G401 (cell line): ENCODE data around the gene FBXW9. TPM values are rescaled to one million over a fixed set of nuclear protein-coding genes. Genes with fewer than 3 reads are reported as not detected.
A peak's percentile ranks its signal among the peaks of the same experiment; 100 is the strongest.
"Not testable (repeated sequence)": the region's sequence is repeated elsewhere in the genome, so short reads cannot be mapped to it uniquely, and the experiment has no call there.

Experiments used
- DNase-seq: peaks from one replicate; pipeline ENCODE4 v3.0.0-alpha.2; 2015; ENCODE audit warnings: low spot score
- in situ Hi-C: cut with HindIII; loops from 2 replicates; pipeline ENCODE4 v1.10.0; 2016; ENCODE audit warnings: low sequenced_read_pairs, mixed read lengths
- total RNA-seq: library from RNA; depleted of rRNA; stranded (reverse); fragments of >200 nt; shearing (Covaris generic); gene quantifications from 2 replicates; pipeline ENCODE4 v1.2.3, GENCODE V29; 2014

FBXW9 gene
- total RNA-seq, 1 experiment from 2014 or later = 39.2 TPM

DNA sequence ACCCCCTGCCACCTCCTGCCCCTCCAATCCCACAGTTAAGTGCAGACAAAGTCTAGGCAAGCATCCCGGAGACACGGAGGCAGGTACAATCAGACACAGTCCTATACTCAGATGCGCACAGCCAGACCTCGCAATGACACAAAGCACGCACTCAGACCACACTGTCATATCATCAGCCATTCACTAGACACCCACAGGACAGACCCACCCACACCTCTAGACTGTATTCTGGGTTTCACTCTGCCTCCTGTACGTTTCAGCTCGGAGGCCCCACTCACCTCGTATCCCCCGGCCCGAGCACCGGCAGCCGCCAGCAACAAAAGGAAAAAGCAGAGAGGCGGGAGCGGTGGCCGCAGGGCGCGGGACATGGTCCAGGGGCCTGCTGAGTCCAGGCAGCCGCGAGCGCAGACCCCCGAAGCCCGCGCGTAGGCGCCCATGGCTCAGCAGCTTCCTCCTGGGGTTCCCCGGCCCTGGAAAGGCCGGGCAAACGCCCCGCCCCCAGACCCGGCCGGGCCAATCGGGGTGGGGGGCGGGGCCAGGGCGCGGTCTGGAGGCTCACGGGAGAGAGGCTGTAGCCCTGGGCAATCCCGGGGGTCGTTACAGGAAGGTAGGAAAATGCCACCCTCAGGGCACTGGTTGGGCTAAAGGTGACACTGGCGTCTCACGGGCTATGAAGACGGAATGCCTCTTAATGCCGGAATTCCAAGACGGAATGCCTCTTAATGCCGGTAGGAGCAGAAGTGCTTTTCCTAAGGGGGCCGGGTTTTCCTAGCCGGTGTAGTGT lies 30.0 kb downstream of the FBXW9 start, which contains the start of the genes MAN2B1 and WDR83:
Gene MAN2B1 (minus strand): TSS at position 478 of the 784 bp plus-strand sequence. CDS start 41 bp downstream, at position 437.
Gene WDR83 (plus strand): TSS at position 543 of the 784 bp plus-strand sequence. CDS start 2,984 bp downstream, outside the sequence.
- in situ Hi-C loops = no loop called here
- peak; percentile 79 for DNase-seq

DNA sequence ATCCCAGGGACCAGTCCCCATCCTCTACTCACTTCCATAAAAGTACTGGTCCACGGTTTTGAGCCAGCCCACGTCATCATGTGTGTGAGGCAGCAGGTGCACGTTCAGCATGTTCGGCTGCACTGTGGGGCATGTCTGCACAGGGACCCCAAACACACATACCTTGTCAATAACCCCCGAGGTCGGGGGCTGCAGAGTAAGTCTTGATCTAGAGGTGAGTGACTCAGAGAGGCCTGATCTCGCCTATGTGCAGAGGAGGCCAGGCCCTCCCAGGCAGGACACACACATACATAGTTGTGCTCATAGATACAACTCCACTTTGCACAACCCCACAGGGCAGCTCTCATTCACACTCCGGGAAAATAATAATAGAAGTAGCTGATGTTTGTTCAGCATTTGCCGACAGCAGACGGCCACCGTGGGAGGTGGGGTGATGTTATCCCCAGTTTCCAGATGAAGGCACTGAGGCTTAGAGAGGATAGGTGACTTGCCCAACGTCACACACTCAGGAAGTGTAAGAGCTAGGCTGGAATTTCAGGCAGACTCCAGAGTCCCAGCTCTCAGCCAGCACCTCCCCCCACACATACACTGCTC lies 30.7 kb downstream of the FBXW9 start:
- no peak for DNase-seq
- in situ Hi-C loops = no loop called here

DNA sequence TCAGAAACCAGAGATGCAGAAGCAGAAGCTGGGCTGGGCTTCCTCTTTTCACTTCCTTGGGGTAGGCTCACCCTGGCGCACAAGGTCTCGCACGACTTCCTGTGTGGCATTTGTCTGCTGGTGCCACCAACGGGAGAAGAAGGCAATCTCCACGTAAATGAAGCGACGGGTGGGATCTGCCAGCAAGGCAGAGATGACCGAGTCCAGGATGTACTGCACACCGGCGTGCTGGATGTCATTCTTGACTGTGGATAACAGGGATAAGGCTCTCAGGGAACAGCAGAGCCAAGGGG lies 31.2 kb downstream of the FBXW9 start:
- no peak for DNase-seq
- in situ Hi-C loops = no loop called here

DNA sequence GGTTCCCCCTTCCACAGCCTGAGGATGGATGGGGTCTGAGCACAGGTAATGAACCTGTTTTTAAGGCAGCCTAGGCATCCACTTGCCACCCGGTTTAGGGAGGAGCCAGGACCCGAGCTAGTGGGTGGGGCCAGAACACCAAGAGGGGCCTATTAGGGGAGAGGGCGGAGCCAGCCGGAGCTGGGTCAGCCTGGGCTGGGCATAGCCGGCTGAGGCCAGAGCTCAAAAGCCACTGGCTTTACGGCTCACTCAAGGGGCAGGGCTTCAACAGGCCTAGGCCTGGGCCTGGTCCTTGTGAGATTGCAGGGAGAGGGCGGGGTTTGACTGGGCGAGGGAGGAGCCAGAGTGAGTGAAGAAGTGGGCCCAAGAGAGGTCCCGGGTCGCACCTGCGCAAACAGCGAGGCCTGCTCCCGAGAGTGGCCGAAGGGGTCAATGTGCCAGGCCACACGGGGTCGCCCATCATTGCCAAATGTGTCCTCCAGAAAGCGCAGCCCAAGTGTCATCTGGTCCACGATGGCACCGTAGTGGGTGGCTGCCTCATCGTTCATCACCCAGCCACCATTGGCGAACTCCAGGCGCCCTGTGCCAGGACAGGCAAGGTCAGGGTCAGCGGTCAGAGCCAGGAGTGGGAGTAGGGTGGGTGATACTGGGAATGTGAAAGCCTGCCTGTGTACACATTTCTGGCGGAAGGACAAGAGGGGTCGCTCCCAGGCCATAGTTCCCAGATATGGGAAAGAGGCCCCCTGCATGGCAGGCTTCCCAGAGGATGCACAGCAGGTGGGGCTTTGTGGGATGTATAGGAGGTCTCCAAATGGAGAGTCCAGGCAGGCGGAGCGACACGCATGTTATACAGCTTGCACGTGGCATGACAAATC lies 31.8 kb downstream of the FBXW9 start:
- DNase-seq = no peak
- in situ Hi-C loops = no loop called here

DNA sequence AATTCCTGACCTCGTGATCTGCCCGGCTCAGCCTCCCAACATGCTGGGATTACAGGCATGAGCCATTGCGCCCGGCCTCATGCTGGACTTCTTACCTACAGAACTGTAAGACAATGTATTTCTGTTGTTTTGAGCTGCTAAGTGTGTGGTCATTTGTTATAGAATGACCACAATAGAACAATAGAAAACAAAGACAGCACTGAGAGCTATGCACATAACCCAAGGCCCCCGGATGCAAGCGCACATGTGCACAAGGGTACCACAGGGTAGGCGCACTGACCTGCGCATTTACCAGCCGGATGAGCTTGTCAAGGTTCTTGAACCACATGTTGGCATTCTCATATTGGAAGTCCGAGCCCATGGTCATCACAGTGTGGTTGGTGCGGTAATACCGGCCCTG lies 35.5 kb downstream of the FBXW9 start:
- in situ Hi-C loops = no loop called here
- DNase-seq = no peak

DNA sequence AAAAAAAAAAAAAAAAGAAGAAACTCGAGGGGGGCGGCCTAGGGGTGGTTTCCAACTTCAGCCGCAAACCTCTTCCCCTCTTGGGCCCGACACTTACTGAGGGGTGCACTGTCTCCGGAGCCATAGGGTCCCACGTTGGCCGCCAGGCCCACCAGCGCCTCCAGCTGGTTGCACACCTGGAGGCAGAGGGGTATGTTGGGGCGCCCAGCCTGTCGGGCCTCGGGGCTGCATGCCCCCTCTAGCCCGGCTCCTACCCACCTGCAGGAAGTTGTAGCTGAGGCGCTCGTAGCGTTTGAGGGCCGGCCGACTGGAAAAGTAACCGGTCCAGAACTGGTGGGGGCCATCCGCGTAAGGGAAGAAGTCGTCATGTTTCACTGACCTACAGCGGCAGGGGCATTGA lies 38.5 kb downstream of the FBXW9 start:
- no peak for DNase-seq
- in situ Hi-C loops = no loop called here

DNA sequence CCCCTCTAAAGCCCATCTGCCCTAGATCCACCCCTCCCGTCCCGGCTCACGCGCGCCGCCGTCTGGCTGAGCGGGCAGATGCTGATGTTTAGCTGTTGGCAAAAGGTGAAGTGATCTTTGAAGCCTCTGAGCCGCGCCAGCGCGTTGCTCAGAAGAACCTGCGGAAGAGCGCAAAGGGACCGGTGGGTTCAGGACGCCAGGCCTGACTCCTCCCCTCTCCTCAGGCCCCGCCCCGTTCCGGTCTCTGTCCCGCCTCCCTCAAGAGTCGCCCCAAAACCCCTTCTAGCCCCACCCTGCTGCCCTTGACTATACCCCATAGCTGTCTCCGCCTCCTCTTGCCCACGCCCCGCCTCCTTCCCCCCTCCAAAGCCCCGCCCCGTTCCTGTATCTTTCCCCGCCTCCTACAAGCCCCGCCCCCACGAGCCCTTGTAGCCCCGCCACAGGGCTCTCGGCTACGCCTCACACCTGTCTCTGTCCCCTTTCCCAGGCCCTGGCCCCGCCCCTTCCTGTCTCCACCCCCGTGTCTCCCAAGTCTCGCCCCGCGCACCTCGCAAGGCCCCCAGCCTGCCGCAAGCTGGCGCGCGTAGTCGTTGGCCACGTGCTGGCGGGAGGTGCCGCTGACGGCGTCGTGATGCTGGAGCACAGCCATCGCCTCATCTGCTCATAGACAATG lies 39.4 kb downstream of the FBXW9 start:
- in situ Hi-C loops = no loop called here
- no peak for DNase-seq

DNA sequence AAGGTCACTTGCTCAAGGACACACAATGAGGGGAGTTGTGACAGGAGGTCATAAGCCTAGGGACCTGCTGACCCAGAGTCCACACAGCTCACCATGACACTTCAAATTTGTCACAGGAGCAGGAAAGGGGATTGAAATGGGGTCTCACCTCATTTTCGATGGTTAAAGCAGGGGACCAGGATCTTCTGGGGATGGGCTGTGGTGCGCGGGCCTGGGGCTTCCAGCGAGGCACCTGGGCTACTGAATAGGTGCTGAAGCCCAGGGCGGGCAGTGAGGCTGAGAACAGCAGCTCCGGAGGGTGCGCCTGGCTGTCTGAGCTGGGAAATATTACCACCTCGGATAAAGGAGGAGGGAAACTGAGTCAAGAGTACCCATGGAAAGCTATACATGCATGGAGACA lies 40.9 kb downstream of the FBXW9 start:
- in situ Hi-C loops = no loop called here
- DNase-seq = no peak

DNA sequence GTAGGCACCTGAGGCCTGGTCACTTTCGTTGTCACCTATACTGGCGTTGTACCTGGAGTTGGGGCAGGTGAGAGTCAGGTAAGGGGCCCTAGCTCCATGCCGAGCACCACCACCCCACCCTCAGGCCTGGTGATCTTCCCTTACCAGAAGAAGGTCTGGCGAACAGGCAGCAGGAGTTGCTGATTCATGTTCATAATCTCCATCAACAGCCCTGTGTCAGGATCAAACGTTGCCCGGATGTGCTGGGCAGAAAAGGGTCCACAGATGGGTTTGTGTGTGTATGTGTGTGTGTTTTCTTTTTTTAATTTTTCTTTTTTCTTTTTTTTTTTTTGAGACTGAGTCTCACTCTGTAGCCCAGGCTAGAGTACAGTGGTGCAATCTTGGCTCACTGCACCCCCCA lies 44.2 kb downstream of the FBXW9 start:
- in situ Hi-C loops = no loop called here
- no peak for DNase-seq

DNA sequence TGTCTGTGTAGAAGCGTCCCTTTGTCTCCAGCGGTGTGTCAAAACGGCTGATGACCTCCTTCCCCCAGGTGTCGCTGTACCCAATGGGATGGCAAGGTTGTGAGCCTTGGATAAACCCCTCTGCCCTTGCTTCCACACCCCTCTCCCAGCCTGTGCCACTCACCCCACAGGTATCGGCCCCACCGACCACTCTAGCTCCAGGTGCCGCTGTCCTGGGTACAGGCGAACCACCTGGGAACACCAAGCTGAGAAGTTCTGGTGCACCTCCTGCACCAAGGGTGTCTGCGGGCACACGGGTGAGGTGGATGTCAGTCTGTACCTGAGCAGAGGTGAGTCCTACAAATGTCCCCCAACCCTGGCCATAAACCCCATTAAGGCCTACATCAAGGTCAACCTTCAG lies 46.5 kb downstream of the FBXW9 start:
- DNase-seq = no peak
- in situ Hi-C loops = no loop called here

DNA sequence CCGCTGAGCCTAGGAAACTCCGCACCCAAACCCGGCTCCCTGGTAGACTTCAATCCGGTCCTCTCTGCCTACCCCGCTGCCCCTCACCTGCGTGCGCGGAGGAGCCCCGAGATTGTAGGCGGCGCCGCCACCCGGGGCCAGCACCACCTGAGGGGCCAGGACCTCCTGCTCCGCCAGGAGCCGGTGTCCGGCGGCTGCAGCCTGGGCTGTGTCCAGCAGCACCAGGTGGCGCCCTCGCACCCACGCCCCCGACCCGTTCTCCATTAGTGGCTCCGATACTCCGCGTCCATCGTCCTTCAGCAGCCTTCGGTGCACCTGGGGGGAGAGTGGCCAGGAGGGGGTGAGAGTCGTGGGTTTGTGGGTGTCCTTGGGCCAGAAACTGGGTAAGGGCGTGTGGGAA lies 48.3 kb downstream of the FBXW9 start:
- no peak for DNase-seq
- in situ Hi-C loops = no loop called here

DNA sequence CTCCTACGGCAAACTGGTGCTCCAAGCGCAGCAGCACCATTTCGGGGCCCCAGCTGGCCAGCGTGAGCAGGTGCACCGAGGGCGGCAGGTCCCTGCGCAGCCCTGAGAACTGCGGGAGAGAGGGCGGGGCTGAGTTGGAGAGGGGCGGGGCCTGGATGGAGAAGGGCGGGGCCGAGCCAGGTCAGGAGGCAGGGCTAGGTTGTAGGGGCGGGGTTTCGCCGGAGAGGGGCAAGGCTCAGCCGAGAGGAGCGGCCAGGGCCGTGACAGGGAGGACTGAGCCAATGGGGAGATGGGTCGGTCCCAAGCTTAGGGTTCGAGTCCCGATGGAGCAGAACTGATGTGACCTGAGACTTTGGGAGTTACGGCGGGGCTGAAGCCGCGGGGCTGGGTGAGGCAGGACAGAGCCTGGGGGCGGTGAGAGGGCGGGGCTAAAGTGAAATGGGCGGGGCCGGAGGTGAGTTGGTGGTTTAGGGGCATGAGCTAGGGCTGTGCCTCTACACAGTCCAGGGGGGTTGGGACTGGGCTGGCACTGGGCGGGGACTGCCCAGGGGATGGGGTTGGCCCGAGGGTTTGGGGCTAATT lies 48.9 kb downstream of the FBXW9 start:
- DNase-seq = peak; percentile 27
- in situ Hi-C loops = no loop called here

DNA sequence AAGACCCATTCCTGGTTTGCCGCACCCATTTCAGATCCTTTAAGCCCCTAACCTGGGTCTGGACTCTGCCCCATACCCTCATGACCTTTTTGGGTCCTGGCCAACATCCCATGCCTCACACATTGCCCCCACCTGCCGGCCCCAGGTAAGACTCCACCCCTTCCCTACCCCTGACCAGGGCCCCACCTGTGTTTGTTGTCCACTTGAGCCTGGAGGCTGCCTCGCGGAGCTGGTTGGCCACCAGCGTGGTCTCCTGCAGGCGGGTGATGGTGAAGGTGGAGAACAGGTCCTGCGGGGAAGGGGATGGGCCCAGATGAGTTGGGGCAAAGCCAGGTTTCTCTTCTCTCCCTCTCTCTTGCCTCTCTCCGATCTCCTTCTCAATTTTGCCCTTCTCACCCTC lies 49.4 kb downstream of the FBXW9 start:
- in situ Hi-C loops = no loop called here
- DNase-seq = no peak

DNA sequence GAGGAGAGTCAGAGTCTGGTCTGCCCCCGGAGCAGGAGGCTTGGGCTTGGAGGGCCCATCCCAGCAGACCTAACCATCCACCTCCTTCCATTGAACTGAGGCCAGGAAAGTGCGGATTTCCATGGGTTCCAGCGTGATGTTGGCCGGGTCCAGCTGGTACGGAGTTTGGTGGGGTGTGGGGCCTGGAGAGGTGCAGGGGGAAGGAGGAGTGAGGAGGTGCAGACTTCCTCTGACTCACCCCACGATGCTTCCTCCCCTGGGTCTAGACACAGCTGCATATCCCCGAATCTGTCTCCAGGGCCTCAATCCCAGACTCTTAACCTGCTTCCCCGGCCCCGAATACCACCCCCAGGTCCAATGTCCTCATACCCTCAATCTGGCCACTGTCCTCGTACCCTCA lies 49.9 kb downstream of the FBXW9 start:
- DNase-seq = no peak
- in situ Hi-C loops = no loop called here

DNA sequence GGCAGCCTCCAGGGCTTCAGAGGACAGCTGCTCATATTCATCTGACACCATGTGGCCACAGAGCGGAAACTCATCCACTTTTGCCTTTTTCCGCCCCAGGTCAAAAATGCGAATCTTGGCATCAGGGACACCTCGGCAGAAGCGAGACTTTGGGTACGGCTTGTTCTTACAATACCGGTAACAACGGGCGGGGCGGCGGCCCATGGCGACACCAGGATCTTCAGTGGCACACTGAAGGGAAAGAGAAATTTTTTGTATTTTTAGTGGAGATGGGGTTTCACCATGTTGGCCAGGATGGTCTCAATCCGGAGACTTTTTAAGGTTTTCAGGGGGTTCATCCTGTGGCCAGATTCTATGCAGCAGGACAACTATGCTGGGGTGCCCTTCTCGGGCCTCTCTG lies 52.7 kb downstream of the FBXW9 start:
- in situ Hi-C loops, DNase-seq: not testable (repeated sequence)

DNA sequence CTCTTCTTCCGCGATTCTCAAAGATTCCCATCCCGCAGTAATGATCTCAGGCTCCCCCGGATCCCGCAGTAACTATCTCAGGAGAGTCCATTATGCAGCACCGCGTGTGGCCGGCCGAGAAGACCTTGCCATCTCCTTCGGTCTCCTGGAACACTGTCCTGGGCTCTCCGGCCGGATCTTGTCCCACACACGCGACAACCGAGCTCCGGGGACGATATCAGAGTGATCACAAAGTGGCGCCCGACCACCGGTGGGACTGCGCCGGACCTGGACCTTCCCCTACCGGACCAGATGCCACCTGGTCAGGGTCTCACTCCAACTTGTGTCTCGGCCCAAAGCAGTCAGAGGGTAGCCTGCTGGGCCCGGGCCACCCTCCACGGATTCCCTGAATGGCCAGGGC lies 53.9 kb downstream of the FBXW9 start:
- no peak for DNase-seq
- in situ Hi-C loops = no loop called here

GRCh38 chr19:12641456-12641855 lies 55.0 kb downstream of the FBXW9 start:
- DNase-seq = no peak
- in situ Hi-C loops = no loop called here

GRCh38 chr19:12639901-12640613 lies 56.4 kb downstream of the FBXW9 start:
- peak; percentile 84 for DNase-seq
- in situ Hi-C loops = no loop called here
